WTC11 (cell line): ENCODE measurements around the gene ANXA9.

ENCODE experiments used
- CREB1 ChIP-seq: sonication (generic); formaldehyde crosslinking; IDR thresholded peaks from 2 replicates; pipeline ENCODE4 v1.8.0; 2023; ENCODE audit warnings: mild to moderate bottlenecking, missing genetic modification reagents
- ESRRA ChIP-seq: sonication (generic); formaldehyde crosslinking; IDR thresholded peaks from 2 replicates; pipeline ENCODE4 v1.8.1; 2022; ENCODE audit warnings: mild to moderate bottlenecking, missing genetic modification reagents, borderline replicate concordance
- GTF2I ChIP-seq: fragments of 250-450 bp; sonication (Bioruptor Pico); conservative IDR thresholded peaks from 2 replicates; pipeline ENCODE4 v1.4.0; 2021; ENCODE audit warnings: mild to moderate bottlenecking
- IRF2 ChIP-seq: sonication (generic); formaldehyde crosslinking; IDR thresholded peaks from 2 replicates; pipeline ENCODE4 v1.8.0; 2022; ENCODE audit warnings: low read depth, missing genetic modification reagents, borderline replicate concordance
- SMAD3 ChIP-seq: sonication (generic); formaldehyde crosslinking; IDR thresholded peaks from 2 replicates; pipeline ENCODE4 v1.8.0; 2022; ENCODE audit warnings: missing genetic modification reagents, mild to moderate bottlenecking, borderline replicate concordance
- SP1 ChIP-seq: sonication (generic); formaldehyde crosslinking; conservative IDR thresholded peaks from 2 replicates; pipeline ENCODE4 v1.8.1; 2022; ENCODE audit warnings: missing genetic modification reagents
- ZNF232 ChIP-seq: sonication (generic); formaldehyde crosslinking; IDR thresholded peaks from 2 replicates; pipeline ENCODE4 v1.8.0; 2022; ENCODE audit warnings: mild to moderate bottlenecking, missing genetic modification reagents
- TF ChIP-seq, protein P1 (sequence below): sonication (generic); formaldehyde crosslinking; conservative IDR thresholded peaks from 2 replicates; pipeline ENCODE4 v1.8.1; 2022; ENCODE audit warnings: mild to moderate bottlenecking, missing genetic modification reagents
- TF ChIP-seq, protein P2 (sequence below): fragments of 200-600 bp; IDR thresholded peaks from 2 replicates; pipeline ENCODE4 v1.8.0; 2022; ENCODE audit warnings: antibody characterized with exemption
- TF ChIP-seq, protein P3 (sequence below): sonication (generic); formaldehyde crosslinking; conservative IDR thresholded peaks from 2 replicates; pipeline ENCODE4 v1.8.1; 2023; ENCODE audit warnings: mild to moderate bottlenecking, low read depth, missing genetic modification reagents, moderate library complexity
- TF ChIP-seq, protein P4 (sequence below): fragments of 250-450 bp; sonication (Bioruptor Pico); IDR thresholded peaks from 2 replicates; pipeline ENCODE4 v2.1.2; 2022; ENCODE audit warnings: mild to moderate bottlenecking, moderate library complexity
- TF ChIP-seq, protein P5 (sequence below): sonication (generic); formaldehyde crosslinking; IDR thresholded peaks from 2 replicates; pipeline ENCODE4 v1.8.0; 2022; ENCODE audit warnings: missing genetic modification reagents
- TF ChIP-seq, protein P6 (sequence below): sonication (generic); formaldehyde crosslinking; IDR thresholded peaks from 2 replicates; pipeline ENCODE4 v1.8.0; 2023; ENCODE audit warnings: missing genetic modification reagents, mild to moderate bottlenecking, borderline replicate concordance
- TF ChIP-seq, protein P7 (sequence below): sonication (generic); formaldehyde crosslinking; IDR thresholded peaks from 2 replicates; pipeline ENCODE4 v1.8.0; 2022; ENCODE audit warnings: mild to moderate bottlenecking, missing genetic modification reagents

DNA sequence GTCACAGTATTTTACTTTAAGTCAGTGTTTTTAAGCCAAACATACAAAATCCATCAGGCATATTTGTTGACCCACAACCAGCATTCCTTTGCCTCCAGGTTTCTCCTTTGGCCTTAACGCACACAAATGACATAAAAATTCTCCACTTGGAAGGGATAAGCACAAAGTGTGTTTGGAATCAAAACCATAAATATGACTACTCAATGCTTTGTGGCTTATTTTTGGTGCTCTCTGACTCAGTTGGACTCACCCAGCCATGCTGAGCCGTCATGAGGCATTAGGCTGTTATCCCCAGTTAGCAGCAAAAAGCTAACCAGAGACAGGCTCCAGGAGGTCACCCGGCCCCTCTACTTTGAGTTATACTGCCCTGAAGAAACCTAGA lies 27.1 kb downstream of the ANXA9 start:
- TF ChIP-seq, protein P1, sequence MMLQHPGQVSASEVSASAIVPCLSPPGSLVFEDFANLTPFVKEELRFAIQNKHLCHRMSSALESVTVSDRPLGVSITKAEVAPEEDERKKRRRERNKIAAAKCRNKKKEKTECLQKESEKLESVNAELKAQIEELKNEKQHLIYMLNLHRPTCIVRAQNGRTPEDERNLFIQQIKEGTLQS (CRISPR knock-in tag): no peak
- TF ChIP-seq SP1 (no peak), SMAD3 (no peak), IRF2 (CRISPR knock-in tag) (no peak), CREB1 (no peak), GTF2I (CRISPR knock-in tag) (no peak), ESRRA (no peak), ZNF232 (CRISPR knock-in tag) (no peak)
- TF ChIP-seq, protein P2, sequence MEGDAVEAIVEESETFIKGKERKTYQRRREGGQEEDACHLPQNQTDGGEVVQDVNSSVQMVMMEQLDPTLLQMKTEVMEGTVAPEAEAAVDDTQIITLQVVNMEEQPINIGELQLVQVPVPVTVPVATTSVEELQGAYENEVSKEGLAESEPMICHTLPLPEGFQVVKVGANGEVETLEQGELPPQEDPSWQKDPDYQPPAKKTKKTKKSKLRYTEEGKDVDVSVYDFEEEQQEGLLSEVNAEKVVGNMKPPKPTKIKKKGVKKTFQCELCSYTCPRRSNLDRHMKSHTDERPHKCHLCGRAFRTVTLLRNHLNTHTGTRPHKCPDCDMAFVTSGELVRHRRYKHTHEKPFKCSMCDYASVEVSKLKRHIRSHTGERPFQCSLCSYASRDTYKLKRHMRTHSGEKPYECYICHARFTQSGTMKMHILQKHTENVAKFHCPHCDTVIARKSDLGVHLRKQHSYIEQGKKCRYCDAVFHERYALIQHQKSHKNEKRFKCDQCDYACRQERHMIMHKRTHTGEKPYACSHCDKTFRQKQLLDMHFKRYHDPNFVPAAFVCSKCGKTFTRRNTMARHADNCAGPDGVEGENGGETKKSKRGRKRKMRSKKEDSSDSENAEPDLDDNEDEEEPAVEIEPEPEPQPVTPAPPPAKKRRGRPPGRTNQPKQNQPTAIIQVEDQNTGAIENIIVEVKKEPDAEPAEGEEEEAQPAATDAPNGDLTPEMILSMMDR: no peak
- TF ChIP-seq, protein P3, sequence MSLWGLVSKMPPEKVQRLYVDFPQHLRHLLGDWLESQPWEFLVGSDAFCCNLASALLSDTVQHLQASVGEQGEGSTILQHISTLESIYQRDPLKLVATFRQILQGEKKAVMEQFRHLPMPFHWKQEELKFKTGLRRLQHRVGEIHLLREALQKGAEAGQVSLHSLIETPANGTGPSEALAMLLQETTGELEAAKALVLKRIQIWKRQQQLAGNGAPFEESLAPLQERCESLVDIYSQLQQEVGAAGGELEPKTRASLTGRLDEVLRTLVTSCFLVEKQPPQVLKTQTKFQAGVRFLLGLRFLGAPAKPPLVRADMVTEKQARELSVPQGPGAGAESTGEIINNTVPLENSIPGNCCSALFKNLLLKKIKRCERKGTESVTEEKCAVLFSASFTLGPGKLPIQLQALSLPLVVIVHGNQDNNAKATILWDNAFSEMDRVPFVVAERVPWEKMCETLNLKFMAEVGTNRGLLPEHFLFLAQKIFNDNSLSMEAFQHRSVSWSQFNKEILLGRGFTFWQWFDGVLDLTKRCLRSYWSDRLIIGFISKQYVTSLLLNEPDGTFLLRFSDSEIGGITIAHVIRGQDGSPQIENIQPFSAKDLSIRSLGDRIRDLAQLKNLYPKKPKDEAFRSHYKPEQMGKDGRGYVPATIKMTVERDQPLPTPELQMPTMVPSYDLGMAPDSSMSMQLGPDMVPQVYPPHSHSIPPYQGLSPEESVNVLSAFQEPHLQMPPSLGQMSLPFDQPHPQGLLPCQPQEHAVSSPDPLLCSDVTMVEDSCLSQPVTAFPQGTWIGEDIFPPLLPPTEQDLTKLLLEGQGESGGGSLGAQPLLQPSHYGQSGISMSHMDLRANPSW: no peak
- TF ChIP-seq, protein P4, sequence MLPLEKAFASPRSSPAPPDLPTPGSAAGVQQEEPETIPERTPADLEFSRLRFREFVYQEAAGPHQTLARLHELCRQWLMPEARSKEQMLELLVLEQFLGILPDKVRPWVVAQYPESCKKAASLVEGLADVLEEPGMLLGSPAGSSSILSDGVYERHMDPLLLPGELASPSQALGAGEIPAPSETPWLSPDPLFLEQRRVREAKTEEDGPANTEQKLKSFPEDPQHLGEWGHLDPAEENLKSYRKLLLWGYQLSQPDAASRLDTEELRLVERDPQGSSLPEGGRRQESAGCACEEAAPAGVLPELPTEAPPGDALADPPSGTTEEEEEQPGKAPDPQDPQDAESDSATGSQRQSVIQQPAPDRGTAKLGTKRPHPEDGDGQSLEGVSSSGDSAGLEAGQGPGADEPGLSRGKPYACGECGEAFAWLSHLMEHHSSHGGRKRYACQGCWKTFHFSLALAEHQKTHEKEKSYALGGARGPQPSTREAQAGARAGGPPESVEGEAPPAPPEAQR (CRISPR knock-in tag): no peak
- TF ChIP-seq, protein P5, sequence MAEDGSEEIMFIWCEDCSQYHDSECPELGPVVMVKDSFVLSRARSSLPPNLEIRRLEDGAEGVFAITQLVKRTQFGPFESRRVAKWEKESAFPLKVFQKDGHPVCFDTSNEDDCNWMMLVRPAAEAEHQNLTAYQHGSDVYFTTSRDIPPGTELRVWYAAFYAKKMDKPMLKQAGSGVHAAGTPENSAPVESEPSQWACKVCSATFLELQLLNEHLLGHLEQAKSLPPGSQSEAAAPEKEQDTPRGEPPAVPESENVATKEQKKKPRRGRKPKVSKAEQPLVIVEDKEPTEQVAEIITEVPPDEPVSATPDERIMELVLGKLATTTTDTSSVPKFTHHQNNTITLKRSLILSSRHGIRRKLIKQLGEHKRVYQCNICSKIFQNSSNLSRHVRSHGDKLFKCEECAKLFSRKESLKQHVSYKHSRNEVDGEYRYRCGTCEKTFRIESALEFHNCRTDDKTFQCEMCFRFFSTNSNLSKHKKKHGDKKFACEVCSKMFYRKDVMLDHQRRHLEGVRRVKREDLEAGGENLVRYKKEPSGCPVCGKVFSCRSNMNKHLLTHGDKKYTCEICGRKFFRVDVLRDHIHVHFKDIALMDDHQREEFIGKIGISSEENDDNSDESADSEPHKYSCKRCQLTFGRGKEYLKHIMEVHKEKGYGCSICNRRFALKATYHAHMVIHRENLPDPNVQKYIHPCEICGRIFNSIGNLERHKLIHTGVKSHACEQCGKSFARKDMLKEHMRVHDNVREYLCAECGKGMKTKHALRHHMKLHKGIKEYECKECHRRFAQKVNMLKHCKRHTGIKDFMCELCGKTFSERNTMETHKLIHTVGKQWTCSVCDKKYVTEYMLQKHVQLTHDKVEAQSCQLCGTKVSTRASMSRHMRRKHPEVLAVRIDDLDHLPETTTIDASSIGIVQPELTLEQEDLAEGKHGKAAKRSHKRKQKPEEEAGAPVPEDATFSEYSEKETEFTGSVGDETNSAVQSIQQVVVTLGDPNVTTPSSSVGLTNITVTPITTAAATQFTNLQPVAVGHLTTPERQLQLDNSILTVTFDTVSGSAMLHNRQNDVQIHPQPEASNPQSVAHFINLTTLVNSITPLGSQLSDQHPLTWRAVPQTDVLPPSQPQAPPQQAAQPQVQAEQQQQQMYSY (CRISPR knock-in tag): no peak
- TF ChIP-seq, protein P6, sequence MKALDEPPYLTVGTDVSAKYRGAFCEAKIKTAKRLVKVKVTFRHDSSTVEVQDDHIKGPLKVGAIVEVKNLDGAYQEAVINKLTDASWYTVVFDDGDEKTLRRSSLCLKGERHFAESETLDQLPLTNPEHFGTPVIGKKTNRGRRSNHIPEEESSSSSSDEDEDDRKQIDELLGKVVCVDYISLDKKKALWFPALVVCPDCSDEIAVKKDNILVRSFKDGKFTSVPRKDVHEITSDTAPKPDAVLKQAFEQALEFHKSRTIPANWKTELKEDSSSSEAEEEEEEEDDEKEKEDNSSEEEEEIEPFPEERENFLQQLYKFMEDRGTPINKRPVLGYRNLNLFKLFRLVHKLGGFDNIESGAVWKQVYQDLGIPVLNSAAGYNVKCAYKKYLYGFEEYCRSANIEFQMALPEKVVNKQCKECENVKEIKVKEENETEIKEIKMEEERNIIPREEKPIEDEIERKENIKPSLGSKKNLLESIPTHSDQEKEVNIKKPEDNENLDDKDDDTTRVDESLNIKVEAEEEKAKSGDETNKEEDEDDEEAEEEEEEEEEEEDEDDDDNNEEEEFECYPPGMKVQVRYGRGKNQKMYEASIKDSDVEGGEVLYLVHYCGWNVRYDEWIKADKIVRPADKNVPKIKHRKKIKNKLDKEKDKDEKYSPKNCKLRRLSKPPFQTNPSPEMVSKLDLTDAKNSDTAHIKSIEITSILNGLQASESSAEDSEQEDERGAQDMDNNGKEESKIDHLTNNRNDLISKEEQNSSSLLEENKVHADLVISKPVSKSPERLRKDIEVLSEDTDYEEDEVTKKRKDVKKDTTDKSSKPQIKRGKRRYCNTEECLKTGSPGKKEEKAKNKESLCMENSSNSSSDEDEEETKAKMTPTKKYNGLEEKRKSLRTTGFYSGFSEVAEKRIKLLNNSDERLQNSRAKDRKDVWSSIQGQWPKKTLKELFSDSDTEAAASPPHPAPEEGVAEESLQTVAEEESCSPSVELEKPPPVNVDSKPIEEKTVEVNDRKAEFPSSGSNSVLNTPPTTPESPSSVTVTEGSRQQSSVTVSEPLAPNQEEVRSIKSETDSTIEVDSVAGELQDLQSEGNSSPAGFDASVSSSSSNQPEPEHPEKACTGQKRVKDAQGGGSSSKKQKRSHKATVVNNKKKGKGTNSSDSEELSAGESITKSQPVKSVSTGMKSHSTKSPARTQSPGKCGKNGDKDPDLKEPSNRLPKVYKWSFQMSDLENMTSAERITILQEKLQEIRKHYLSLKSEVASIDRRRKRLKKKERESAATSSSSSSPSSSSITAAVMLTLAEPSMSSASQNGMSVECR (CRISPR knock-in tag): no peak
- TF ChIP-seq, protein P7, sequence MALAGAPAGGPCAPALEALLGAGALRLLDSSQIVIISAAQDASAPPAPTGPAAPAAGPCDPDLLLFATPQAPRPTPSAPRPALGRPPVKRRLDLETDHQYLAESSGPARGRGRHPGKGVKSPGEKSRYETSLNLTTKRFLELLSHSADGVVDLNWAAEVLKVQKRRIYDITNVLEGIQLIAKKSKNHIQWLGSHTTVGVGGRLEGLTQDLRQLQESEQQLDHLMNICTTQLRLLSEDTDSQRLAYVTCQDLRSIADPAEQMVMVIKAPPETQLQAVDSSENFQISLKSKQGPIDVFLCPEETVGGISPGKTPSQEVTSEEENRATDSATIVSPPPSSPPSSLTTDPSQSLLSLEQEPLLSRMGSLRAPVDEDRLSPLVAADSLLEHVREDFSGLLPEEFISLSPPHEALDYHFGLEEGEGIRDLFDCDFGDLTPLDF (CRISPR knock-in tag): no peak
